Muscle layer of colon (tissue), 2 donors: ENCODE data around the gene ITGB6.
"Not testable (repeated sequence)": the region's sequence is repeated elsewhere in the genome, so short reads cannot be mapped to it uniquely, and the experiment has no call there.

Experiments
- H3K27ac ChIP-seq: one replicate; pipeline ENCODE4 v1.7.0; 2013; ENCODE audit warnings: low read depth, mild to moderate bottlenecking, low read length, moderate library complexity
- H3K27me3 ChIP-seq, 2 donors: one replicate each; pipeline ENCODE4 v1.7.0; 2013; ENCODE audit warnings: low read length in 2 of 2, mild to moderate bottlenecking in 2 of 2; ENCODE audit not compliant: insufficient read depth in 2 of 2, control insufficient read depth in 1 of 2
- H3K36me3 ChIP-seq: one replicate; pipeline ENCODE4 v1.7.0; 2013; ENCODE audit warnings: mild to moderate bottlenecking, low read length; ENCODE audit not compliant: insufficient read depth
- H3K4me1 ChIP-seq: one replicate; pipeline ENCODE4 v1.7.0; 2013; ENCODE audit warnings: mild to moderate bottlenecking, low read length; ENCODE audit not compliant: insufficient read depth
- H3K4me3 ChIP-seq, 2 donors: one replicate each; pipeline ENCODE4 v1.7.0; 2013; ENCODE audit warnings: low read length in 2 of 2, low read depth in 1 of 2, mild to moderate bottlenecking in 1 of 2, moderate library complexity in 1 of 2
- H3K9ac ChIP-seq: one replicate; pipeline ENCODE4 v1.7.0; 2013; ENCODE audit warnings: low read length
- H3K9me3 ChIP-seq: one replicate; pipeline ENCODE4 v1.7.0; 2013; ENCODE audit warnings: mild to moderate bottlenecking, low read length
- donor health status: abdominal sarcoma.
- donor health status: Adenocarcinoma of cecum.

Gene ITGB6

GRCh38 chr2:160174322-160174721 is 25.8 kb downstream of the ITGB6 start:
- H3K27ac ChIP-seq, result no peak overlapping the region
- H3K4me1 ChIP-seq, result no peaks in the 10 kb centered on the region
- H3K36me3 ChIP-seq, result no peaks in the 10 kb centered on the region
- no peak overlapping the region for H3K4me3 ChIP-seq
- no peaks in the 10 kb centered on the region for H3K9me3 ChIP-seq
- H3K9ac ChIP-seq, result no peak overlapping the region
- no peaks in the 10 kb centered on the region for H3K27me3 ChIP-seq

DNA sequence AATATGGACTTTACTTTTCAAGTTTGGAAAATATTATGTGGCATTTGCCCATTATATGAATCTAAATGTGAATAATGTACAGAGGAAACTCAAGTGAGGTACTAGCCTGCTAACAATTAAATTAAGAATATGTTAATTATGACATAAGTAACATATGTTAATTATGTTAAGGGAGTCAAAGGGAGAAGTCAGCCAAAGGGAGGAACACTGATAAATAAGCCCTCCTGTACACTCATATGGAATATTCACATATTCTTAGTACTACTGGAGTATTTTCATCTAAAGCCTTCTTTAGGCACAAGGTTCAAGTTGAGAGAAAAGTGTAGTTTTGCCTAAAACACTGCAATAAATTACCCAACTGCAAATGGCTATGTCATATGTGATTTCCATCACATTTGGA is 30.1 kb downstream of the ITGB6 start:
- no peak overlapping the region for H3K27ac ChIP-seq

GRCh38 chr2:160169471-160169870 is 30.6 kb downstream of the ITGB6 start:
- Histone ChIP-seq H3K27me3 (no peaks in the 10 kb centered on the region), H3K27ac (no peak overlapping the region), H3K4me3 (no peak overlapping the region), H3K4me1 (peaks cover 3% of the 10 kb centered on the region), H3K9ac (no peak overlapping the region), H3K36me3 (no peaks in the 10 kb centered on the region), H3K9me3 (no peaks in the 10 kb centered on the region)

More for the DNA sequence above, 30.1 kb downstream of the ITGB6 start:
- Histone ChIP-seq H3K36me3 (no peaks in the 10 kb centered on the region), H3K4me3 (no peak overlapping the region), H3K9me3 (no peaks in the 10 kb centered on the region), H3K4me1 (peaks cover 3% of the 10 kb centered on the region), H3K9ac (no peak overlapping the region), H3K27me3 (no peaks in the 10 kb centered on the region)

- Histone ChIP-seq H3K4me1 (peaks cover 3% of the 10 kb centered on the region), H3K27ac (no peak overlapping the region)
Measured at GRCh38 chr2:160168878-160169277, 31.2 kb downstream of the ITGB6 start.

DNA sequence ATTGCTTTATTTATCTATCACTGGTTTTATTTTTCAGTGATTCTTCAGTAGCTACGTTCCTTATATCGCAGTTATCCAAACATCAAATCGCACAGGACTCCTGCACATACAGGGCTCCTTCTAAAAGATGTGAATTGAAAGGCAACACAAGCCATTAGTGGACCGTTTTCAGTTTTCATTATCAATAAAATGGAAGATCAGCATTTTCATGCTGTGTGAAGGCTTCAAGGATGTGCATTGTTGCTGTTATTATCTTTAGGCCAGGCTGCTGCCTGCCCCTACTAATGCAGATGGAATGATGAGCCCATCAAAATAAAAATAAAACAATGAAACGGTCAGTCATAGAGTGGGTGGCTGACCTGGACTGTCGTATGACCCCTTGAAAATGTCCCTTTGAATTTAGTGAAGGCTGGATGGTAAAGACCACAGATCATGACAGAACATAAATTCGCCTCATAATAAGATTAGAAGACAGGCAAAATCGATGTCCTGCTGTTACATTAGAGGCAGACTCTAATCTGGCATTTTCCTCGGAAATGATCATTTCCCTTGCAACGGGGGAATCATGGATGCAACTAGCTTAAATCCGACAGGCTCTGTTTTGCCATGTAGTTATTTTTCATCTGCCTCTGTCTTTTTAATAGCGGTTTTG is 32.9 kb downstream of the ITGB6 start:
- Histone ChIP-seq H3K4me1 (peaks cover 3% of the 10 kb centered on the region), H3K36me3 (no peaks in the 10 kb centered on the region), H3K27me3 (no peaks in the 10 kb centered on the region), H3K9me3 (no peaks in the 10 kb centered on the region), H3K27ac (no peak overlapping the region), H3K4me3 (no peak overlapping the region), H3K9ac (no peak overlapping the region)

More at GRCh38 chr2:160168878-160169277, 31.2 kb downstream of the ITGB6 start:
- H3K27me3 ChIP-seq, result no peaks in the 10 kb centered on the region
- no peaks in the 10 kb centered on the region for H3K36me3 ChIP-seq
- no peak overlapping the region for H3K9ac ChIP-seq
- no peaks in the 10 kb centered on the region for H3K9me3 ChIP-seq
- no peak overlapping the region for H3K4me3 ChIP-seq

- Histone ChIP-seq H3K27me3 (no peaks in the 10 kb centered on the region), H3K9ac (no peak overlapping the region), H3K27ac (no peak overlapping the region), H3K9me3 (no peaks in the 10 kb centered on the region), H3K4me3 (no peak overlapping the region), H3K4me1 (peaks cover 3% of the 10 kb centered on the region), H3K36me3 (no peaks in the 10 kb centered on the region)
Measured at GRCh38 chr2:160165996-160166395, 34.1 kb downstream of the ITGB6 start.

DNA sequence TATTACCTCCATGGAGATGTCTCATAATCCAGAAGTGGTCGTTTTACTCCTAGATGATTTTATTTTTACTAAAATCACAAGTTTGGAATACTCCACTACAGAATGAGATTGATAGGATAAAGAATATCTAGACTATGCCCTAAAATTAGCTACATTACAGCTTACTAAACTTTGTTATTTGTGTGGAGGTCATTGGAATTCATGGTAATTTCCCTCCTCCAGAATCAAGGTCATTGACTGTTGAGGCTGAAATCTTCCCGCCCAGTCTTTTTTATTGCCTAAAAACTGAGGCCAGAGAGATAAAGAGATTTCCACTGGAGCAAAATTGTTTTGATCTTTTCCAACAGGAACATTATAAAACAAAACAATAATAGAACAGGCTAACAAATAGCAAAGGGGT is 35.0 kb downstream of the ITGB6 start:
- Histone ChIP-seq H3K9ac (no peak overlapping the region), H3K36me3 (no peaks in the 10 kb centered on the region), H3K27ac (no peak overlapping the region), H3K27me3 (no peaks in the 10 kb centered on the region), H3K4me3 (no peak overlapping the region), H3K9me3 (no peaks in the 10 kb centered on the region), H3K4me1 (peaks cover 3% of the 10 kb centered on the region)

- Histone ChIP-seq H3K4me1 (no peaks in the 10 kb centered on the region), H3K4me3 (no peak overlapping the region), H3K9me3 (no peaks in the 10 kb centered on the region), H3K36me3 (no peaks in the 10 kb centered on the region), H3K9ac (no peak overlapping the region), H3K27ac (no peak overlapping the region), H3K27me3 (no peaks in the 10 kb centered on the region)
Measured at GRCh38 chr2:160157861-160158829, 41.9 kb downstream of the ITGB6 start.

GRCh38 chr2:160156665-160157064 is 43.4 kb downstream of the ITGB6 start:
- H3K27ac ChIP-seq, result no peak overlapping the region
- H3K27me3 ChIP-seq, result no peaks in the 10 kb centered on the region
- no peaks in the 10 kb centered on the region for H3K4me1 ChIP-seq
- no peak overlapping the region for H3K9ac ChIP-seq
- no peaks in the 10 kb centered on the region for H3K9me3 ChIP-seq
- no peaks in the 10 kb centered on the region for H3K36me3 ChIP-seq
- H3K4me3 ChIP-seq, result no peak overlapping the region

DNA sequence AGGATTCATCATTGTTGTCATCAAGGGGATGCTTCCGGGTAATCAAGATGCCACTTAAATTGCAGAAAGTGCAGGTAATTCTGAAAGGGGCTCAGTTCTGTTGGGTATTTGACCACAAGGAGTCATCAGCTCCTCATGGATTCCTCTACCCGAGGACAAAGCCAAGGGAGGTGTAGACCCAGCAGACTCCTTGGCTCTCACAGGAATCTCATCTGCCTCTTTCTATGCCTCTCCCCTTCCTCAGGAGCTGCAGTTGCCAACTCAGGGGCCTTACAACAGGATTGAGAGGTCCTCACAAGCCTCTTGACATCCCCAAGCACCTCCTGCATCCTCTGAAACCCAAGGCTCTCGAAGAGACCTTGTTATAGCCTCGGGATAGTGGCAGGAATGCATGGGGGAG is 44.0 kb downstream of the ITGB6 start:
- Histone ChIP-seq H3K27me3 (no peaks in the 10 kb centered on the region), H3K4me1 (no peaks in the 10 kb centered on the region), H3K9me3 (no peaks in the 10 kb centered on the region), H3K9ac (no peak overlapping the region), H3K36me3 (no peaks in the 10 kb centered on the region), H3K27ac (no peak overlapping the region), H3K4me3 (no peak overlapping the region)

GRCh38 chr2:160148419-160148818 is 51.7 kb downstream of the ITGB6 start:
- H3K4me3 ChIP-seq, H3K9ac ChIP-seq, H3K36me3 ChIP-seq, H3K9me3 ChIP-seq, H3K27ac ChIP-seq, H3K27me3 ChIP-seq, H3K4me1 ChIP-seq: not testable (repeated sequence)
